Measurements from ENCODE around the gene COLEC12. TPM values are rescaled to one million over a fixed set of nuclear protein-coding genes. Genes with fewer than 3 reads are reported as not detected.

The COLEC12 gene
- total RNA-seq, 1 experiment from 2014 or later, result not detected

GRCh38 chr18:394987-395362 lies 105.5 kb downstream of the COLEC12 start:
- Histone ChIP-seq H2AFZ (ENCODE audit: low read depth, low read length, poor library complexity, severe bottlenecking) (no peak overlapping the region), H3K36me3 (ENCODE audit: control insufficient read depth in 1 of 2, insufficient read depth in 2 of 2, low read length in 2 of 2) (no peaks in the 10 kb centered on the region), H3K9ac (ENCODE audit: low read length) (no peak overlapping the region), H4K20me1 (ENCODE audit: insufficient read depth) (no peaks in the 10 kb centered on the region), H3K4me2 (ENCODE audit: low read length) (no peak overlapping the region), H3K4me1 (ENCODE audit: control insufficient read depth in 1 of 2, insufficient read depth in 2 of 2, low read length in 2 of 2) (no peaks in the 10 kb centered on the region), H3K27me3 (ENCODE audit: insufficient read depth, low read length) (no peaks in the 10 kb centered on the region), H3K9me2 (ENCODE audit: insufficient read depth) (no peaks in the 10 kb centered on the region), H3K4me3 (replicated peaks in 1 of 2; ENCODE audit: low read depth in 1 of 2, low read length in 2 of 2) (no peak overlapping the region), H3K79me2 (ENCODE audit: insufficient read depth, low read length) (no peaks in the 10 kb centered on the region), H3K9me3 (ENCODE audit: control insufficient read depth in 1 of 2, insufficient read depth in 1 of 2, low read depth in 1 of 2, low read length in 2 of 2) (no peaks in the 10 kb centered on the region), H3K27ac (ENCODE audit: low read depth, low read length) (no peak overlapping the region)
- ATAC-seq (no peak), DNase-seq (ENCODE audit: low read depth, low spot score) (no peak)
- ChIA-PET POLR2A (no interaction called here), RAD21 (ENCODE audit: low non-redundant PET in 1 of 2, low total read pairs in 2 of 2, uncharacterized antibody in 2 of 2, unreplicated experiment in 2 of 2) (no interaction called here), CTCF (no interaction called here)
- TF ChIP-seq EZH2phosphoT487 (IDR thresholded peaks at IDR 0.05; ENCODE audit: borderline replicate concordance) (no peak), YY1 (IDR thresholded peaks at IDR 0.05; ENCODE audit: extremely low read depth, insufficient replicate concordance, low read depth, low read length) (no peak), CTCF (IDR thresholded peaks at IDR 0.05 in 2 of 3, conservative IDR thresholded peaks at IDR 0.05 in 1 of 3; ENCODE audit: borderline replicate concordance in 1 of 3, insufficient read depth in 1 of 3, low read depth in 2 of 3, low read length in 2 of 3) (no peak)
- intact Hi-C loops (cut with micrococcal nuclease), result no loop called here
- BruUV-seq (replicated peaks), result no TSS peak

GRCh38 chr18:394262-394986 lies 106.1 kb downstream of the COLEC12 start:
- ATAC-seq, result no peak
- no peak overlapping the region for H2AFZ ChIP-seq (ENCODE audit: low read depth, low read length, poor library complexity, severe bottlenecking)
- ChIA-PET POLR2A (no interaction called here), CTCF (no interaction called here), RAD21 (ENCODE audit: low non-redundant PET in 1 of 2, low total read pairs in 2 of 2, uncharacterized antibody in 2 of 2, unreplicated experiment in 2 of 2) (no interaction called here)
- H4K20me1 ChIP-seq (ENCODE audit: insufficient read depth), result no peaks in the 10 kb centered on the region
- no peaks in the 10 kb centered on the region for H3K79me2 ChIP-seq (ENCODE audit: insufficient read depth, low read length)
- no peak overlapping the region for H3K27ac ChIP-seq (ENCODE audit: low read depth, low read length)
- no peak overlapping the region for H3K4me3 ChIP-seq (replicated peaks in 1 of 2; ENCODE audit: low read depth in 1 of 2, low read length in 2 of 2)
- no TSS peak for BruUV-seq (replicated peaks)
- H3K27me3 ChIP-seq (ENCODE audit: insufficient read depth, low read length), result no peaks in the 10 kb centered on the region
- DNase-seq (ENCODE audit: low read depth, low spot score), result no peak
- no peaks in the 10 kb centered on the region for H3K9me2 ChIP-seq (ENCODE audit: insufficient read depth)
- no peaks in the 10 kb centered on the region for H3K36me3 ChIP-seq (ENCODE audit: control insufficient read depth in 1 of 2, insufficient read depth in 2 of 2, low read length in 2 of 2)
- intact Hi-C loops (cut with micrococcal nuclease), result no loop called here
- no peaks in the 10 kb centered on the region for H3K9me3 ChIP-seq (ENCODE audit: control insufficient read depth in 1 of 2, insufficient read depth in 1 of 2, low read depth in 1 of 2, low read length in 2 of 2)
- H3K4me1 ChIP-seq (ENCODE audit: control insufficient read depth in 1 of 2, insufficient read depth in 2 of 2, low read length in 2 of 2), result no peaks in the 10 kb centered on the region
- H3K4me2 ChIP-seq (ENCODE audit: low read length), result no peak overlapping the region
- H3K9ac ChIP-seq (ENCODE audit: low read length), result no peak overlapping the region
- TF ChIP-seq MAX (IDR thresholded peaks at IDR 0.05) (no peak), FOSL1 (IDR thresholded peaks at IDR 0.05; ENCODE audit: low read depth) (no peak), EZH2phosphoT487 (IDR thresholded peaks at IDR 0.05; ENCODE audit: borderline replicate concordance) (no peak), EZH2 (IDR thresholded peaks at IDR 0.05) (no peak), ZNF274 (IDR thresholded peaks at IDR 0.05; ENCODE audit: low read depth, low read length) (no peak)

Data from HCT116 (cell line).